Measurements from ENCODE around the gene PHF23.

The PHF23 gene

GRCh38 chr17:7204828-7205461 lies 34.3 kb downstream of the PHF23 start:
- TF ChIP-seq TAF1 (IDR thresholded peaks at IDR 0.05; ENCODE audit: borderline replicate concordance, insufficient read depth, low read length) (no peak), FOXP2 (optimal IDR thresholded peaks at IDR 0.05; ENCODE audit: borderline replicate concordance, extremely low read depth, extremely low read length, insufficient read depth) (no peak), REST (IDR thresholded peaks at IDR 0.05; ENCODE audit: insufficient read depth in 1 of 2, low read depth in 2 of 2, low read length in 2 of 2) (no peak), POLR2AphosphoS5 (IDR thresholded peaks at IDR 0.05; ENCODE audit: low read depth, low read length) (no peak), SIN3A (IDR thresholded peaks at IDR 0.05; ENCODE audit: borderline replicate concordance, insufficient read depth, low read length) (no peak)

- no peak for TF ChIP-seq POLR2AphosphoS5 (IDR thresholded peaks at IDR 0.05; ENCODE audit: low read depth, low read length)
- no peak for TF ChIP-seq FOXP2 (optimal IDR thresholded peaks at IDR 0.05; ENCODE audit: borderline replicate concordance, extremely low read depth, extremely low read length, insufficient read depth)
- no peak for TF ChIP-seq TAF1 (IDR thresholded peaks at IDR 0.05; ENCODE audit: borderline replicate concordance, insufficient read depth, low read length)
- TF ChIP-seq SIN3A (IDR thresholded peaks at IDR 0.05; ENCODE audit: borderline replicate concordance, insufficient read depth, low read length), result no peak
- no peak for TF ChIP-seq REST (IDR thresholded peaks at IDR 0.05; ENCODE audit: insufficient read depth in 1 of 2, low read depth in 2 of 2, low read length in 2 of 2)
Measured at GRCh38 chr17:7204336-7204735, 34.9 kb downstream of the PHF23 start.

GRCh38 chr17:7203391-7203790 lies 35.9 kb downstream of the PHF23 start:
- TF ChIP-seq POLR2AphosphoS5 (IDR thresholded peaks at IDR 0.05; ENCODE audit: low read depth, low read length) (no peak), REST (IDR thresholded peaks at IDR 0.05; ENCODE audit: insufficient read depth in 1 of 2, low read depth in 2 of 2, low read length in 2 of 2) (no peak), FOXP2 (optimal IDR thresholded peaks at IDR 0.05; ENCODE audit: borderline replicate concordance, extremely low read depth, extremely low read length, insufficient read depth) (no peak), SIN3A (IDR thresholded peaks at IDR 0.05; ENCODE audit: borderline replicate concordance, insufficient read depth, low read length) (no peak), TAF1 (IDR thresholded peaks at IDR 0.05; ENCODE audit: borderline replicate concordance, insufficient read depth, low read length) (no peak)

GRCh38 chr17:7196651-7197401 lies 42.4 kb downstream of the PHF23 start:
- TF ChIP-seq SIN3A (IDR thresholded peaks at IDR 0.05; ENCODE audit: borderline replicate concordance, insufficient read depth, low read length) (no peak), FOXP2 (optimal IDR thresholded peaks at IDR 0.05; ENCODE audit: borderline replicate concordance, extremely low read depth, extremely low read length, insufficient read depth) (no peak), TAF1 (IDR thresholded peaks at IDR 0.05; ENCODE audit: borderline replicate concordance, insufficient read depth, low read length) (no peak), REST (IDR thresholded peaks at IDR 0.05; ENCODE audit: insufficient read depth in 1 of 2, low read depth in 2 of 2, low read length in 2 of 2) (no peak), POLR2AphosphoS5 (IDR thresholded peaks at IDR 0.05; ENCODE audit: low read depth, low read length) (no peak)

Data from PFSK-1 (cell line).